Vagina (tissue), 2 donors: ENCODE data around the gene RING1. TPM values are rescaled to one million over a fixed set of nuclear protein-coding genes. Genes with fewer than 3 reads are reported as not detected.
A peak's percentile ranks its signal among the peaks of the same experiment; 100 is the strongest.

Experiments
- DNase-seq, 2 donors: peaks; one replicate each; pipeline ENCODE4 v3.0.0-alpha.2; 2017; ENCODE audit errors: extremely low spot score in 2 of 2
- H3K27ac ChIP-seq: fragments of 200-600 bp; sonication (generic); one replicate; pipeline ENCODE4 v1.5.1; 2019
- H3K27me3 ChIP-seq: fragments of 200-600 bp; sonication (generic); one replicate; pipeline ENCODE4 v1.5.1; 2019
- H3K36me3 ChIP-seq, 2 donors: fragments of 200-600 bp; sonication (generic); one replicate each; pipeline ENCODE4 v1.5.1; 2017 to 2019
- H3K4me1 ChIP-seq: fragments of 200-600 bp; sonication (generic); one replicate; pipeline ENCODE4 v1.5.1; 2019
- H3K4me3 ChIP-seq, 2 donors: fragments of 200-600 bp; sonication (generic); 1 replicate in 1 of 2; 2 replicates in 1 of 2; pipeline ENCODE4 v1.5.1; 2016 to 2019
- H3K9me3 ChIP-seq: fragments of 200-600 bp; sonication (generic); one replicate; pipeline ENCODE4 v1.5.1; 2019
- CTCF ChIP-seq, 3 experiments: fragments of 450-650 bp in 2 of 3; fragments of 200-600 bp in 1 of 3; sonication (generic) in 1 of 3; IDR thresholded peaks; one replicate each; pipeline ENCODE4 v1.5.1; 2017 to 2019; ENCODE audit warnings: antibody characterized with exemption in 3 of 3, mild to moderate bottlenecking in 2 of 3, moderate library complexity in 2 of 3
- POLR2A ChIP-seq, 2 donors: fragments of 450-650 bp; IDR thresholded peaks; one replicate each; pipeline ENCODE4 v1.6.1; 2017; ENCODE audit warnings: antibody characterized with exemption in 2 of 2, mild to moderate bottlenecking in 2 of 2, moderate library complexity in 2 of 2
- POLR2AphosphoS5 ChIP-seq, 2 donors: sonication (generic); formaldehyde crosslinking; IDR thresholded peaks; one replicate each; pipeline ENCODE4 v1.9.0; 2017; ENCODE audit warnings: antibody characterized with exemption in 2 of 2, mild to moderate bottlenecking in 2 of 2, low read depth in 1 of 2; ENCODE audit not compliant: insufficient read depth in 1 of 2
- intact Hi-C: fragments of 100-400 bp; cut with DNase I; formaldehyde crosslinking; loops from one replicate; pipeline ENCODE4 v1.15.1; 2023
- total RNA-seq: library from RNA; depleted of rRNA; stranded (reverse); fragments of >200 nt; gene quantifications from one replicate; pipeline ENCODE4 v1.2.3, GENCODE V29; 2016

Gene RING1
- total RNA-seq, 1 donor from 2014 or later, result 32.7 TPM

- H3K27ac ChIP-seq, result no peak overlapping the region
- no peak overlapping the region for H3K4me3 ChIP-seq
- intact Hi-C loops, result no loop called here
- no peaks in the 10 kb centered on the region for H3K4me1 ChIP-seq
- DNase-seq, result no peak
- no peaks in the 10 kb centered on the region for H3K27me3 ChIP-seq
- H3K36me3 ChIP-seq, result no peaks in the 10 kb centered on the region
- no peak for TF ChIP-seq POLR2AphosphoS5 (IDR thresholded peaks at IDR 0.05; ENCODE audit: insufficient read depth in 1 of 2, low read depth in 1 of 2)
- peak in 1 of 3 experiments; percentile 23 for TF ChIP-seq CTCF (IDR thresholded peaks at IDR 0.05)
- no peaks in the 10 kb centered on the region for H3K9me3 ChIP-seq
Observed at GRCh38 chr6:33172688-33173534, 35.4 kb upstream of the RING1 start.

GRCh38 chr6:33173535-33174180 lies 34.6 kb upstream of the RING1 start:
- TF ChIP-seq POLR2AphosphoS5 (IDR thresholded peaks at IDR 0.05; ENCODE audit: insufficient read depth in 1 of 2, low read depth in 1 of 2), result no peak
- no peaks in the 10 kb centered on the region for H3K9me3 ChIP-seq
- no peak overlapping the region for H3K4me3 ChIP-seq
- no peaks in the 10 kb centered on the region for H3K36me3 ChIP-seq
- no peaks in the 10 kb centered on the region for H3K27me3 ChIP-seq
- H3K27ac ChIP-seq, result no peak overlapping the region
- no peak for DNase-seq
- intact Hi-C loops, result no loop called here
- H3K4me1 ChIP-seq, result no peaks in the 10 kb centered on the region

GRCh38 chr6:33174784-33175183 lies 33.5 kb upstream of the RING1 start:
- Histone ChIP-seq H3K36me3 (no peaks in the 10 kb centered on the region), H3K4me1 (no peaks in the 10 kb centered on the region), H3K4me3 (no peak overlapping the region), H3K27me3 (no peaks in the 10 kb centered on the region), H3K9me3 (no peaks in the 10 kb centered on the region), H3K27ac (no peak overlapping the region)
- DNase-seq, result no peak
- no peak for TF ChIP-seq CTCF (IDR thresholded peaks at IDR 0.05)
- TF ChIP-seq POLR2AphosphoS5 (IDR thresholded peaks at IDR 0.05; ENCODE audit: insufficient read depth in 1 of 2, low read depth in 1 of 2), result no peak
- TF ChIP-seq POLR2A (IDR thresholded peaks at IDR 0.05), result no peak
- intact Hi-C loops, result no loop called here

- H3K9me3 ChIP-seq, result no peaks in the 10 kb centered on the region
- intact Hi-C loops, result no loop called here
- DNase-seq, result no peak
- H3K4me3 ChIP-seq, result no peak overlapping the region
- H3K27ac ChIP-seq, result no peak overlapping the region
- TF ChIP-seq POLR2AphosphoS5 (IDR thresholded peaks at IDR 0.05; ENCODE audit: insufficient read depth in 1 of 2, low read depth in 1 of 2) (no peak), POLR2A (IDR thresholded peaks at IDR 0.05) (no peak), CTCF (IDR thresholded peaks at IDR 0.05) (no peak)
- no peaks in the 10 kb centered on the region for H3K36me3 ChIP-seq
- no peaks in the 10 kb centered on the region for H3K27me3 ChIP-seq
- H3K4me1 ChIP-seq, result no peaks in the 10 kb centered on the region
Observed at GRCh38 chr6:33175436-33176069, 32.7 kb upstream of the RING1 start.

- intact Hi-C loops, result no loop called here
- Histone ChIP-seq H3K9me3 (no peaks in the 10 kb centered on the region), H3K27me3 (no peaks in the 10 kb centered on the region), H3K4me3 (no peak overlapping the region), H3K36me3 (no peaks in the 10 kb centered on the region), H3K27ac (no peak overlapping the region), H3K4me1 (no peaks in the 10 kb centered on the region)
- no peak for TF ChIP-seq CTCF (IDR thresholded peaks at IDR 0.05)
- TF ChIP-seq POLR2AphosphoS5 (IDR thresholded peaks at IDR 0.05; ENCODE audit: insufficient read depth in 1 of 2, low read depth in 1 of 2), result no peak
- no peak for TF ChIP-seq POLR2A (IDR thresholded peaks at IDR 0.05)
- DNase-seq, result no peak
Observed at GRCh38 chr6:33176906-33177305, 31.4 kb upstream of the RING1 start.
